Sigmoid colon (tissue), 4 donors: ENCODE measurements around the gene EPHB4.

Source experiments
- EP300 ChIP-seq, 4 donors: sonication (generic); formaldehyde crosslinking; IDR thresholded peaks; one replicate each; pipeline ENCODE4 v1.6.1; 2017; ENCODE audit warnings: antibody characterized with exemption in 4 of 4
- POLR2A ChIP-seq, 2 donors: fragments of 450-650 bp; IDR thresholded peaks; one replicate each; pipeline ENCODE4 v1.6.1; 2016; ENCODE audit warnings: antibody characterized with exemption in 2 of 2, mild to moderate bottlenecking in 2 of 2, moderate library complexity in 2 of 2
- POLR2AphosphoS5 ChIP-seq, 4 donors: sonication (generic); formaldehyde crosslinking; IDR thresholded peaks; one replicate each; pipeline ENCODE4 v1.6.1; 2017; ENCODE audit warnings: antibody characterized with exemption in 4 of 4
- TF ChIP-seq, protein P1 (sequence below), 4 experiments: fragments of 450-650 bp in 3 of 4; fragments of 200-600 bp in 1 of 4; IDR thresholded peaks; one replicate each; pipeline ENCODE4 v1.5.1; 2016 to 2019; ENCODE audit warnings: antibody characterized with exemption in 4 of 4, mild to moderate bottlenecking in 3 of 4, moderate library complexity in 2 of 4

GRCh38 chr7:100768784-100769183 is 58.5 kb downstream of the EPHB4 start:
- TF ChIP-seq, protein P1, sequence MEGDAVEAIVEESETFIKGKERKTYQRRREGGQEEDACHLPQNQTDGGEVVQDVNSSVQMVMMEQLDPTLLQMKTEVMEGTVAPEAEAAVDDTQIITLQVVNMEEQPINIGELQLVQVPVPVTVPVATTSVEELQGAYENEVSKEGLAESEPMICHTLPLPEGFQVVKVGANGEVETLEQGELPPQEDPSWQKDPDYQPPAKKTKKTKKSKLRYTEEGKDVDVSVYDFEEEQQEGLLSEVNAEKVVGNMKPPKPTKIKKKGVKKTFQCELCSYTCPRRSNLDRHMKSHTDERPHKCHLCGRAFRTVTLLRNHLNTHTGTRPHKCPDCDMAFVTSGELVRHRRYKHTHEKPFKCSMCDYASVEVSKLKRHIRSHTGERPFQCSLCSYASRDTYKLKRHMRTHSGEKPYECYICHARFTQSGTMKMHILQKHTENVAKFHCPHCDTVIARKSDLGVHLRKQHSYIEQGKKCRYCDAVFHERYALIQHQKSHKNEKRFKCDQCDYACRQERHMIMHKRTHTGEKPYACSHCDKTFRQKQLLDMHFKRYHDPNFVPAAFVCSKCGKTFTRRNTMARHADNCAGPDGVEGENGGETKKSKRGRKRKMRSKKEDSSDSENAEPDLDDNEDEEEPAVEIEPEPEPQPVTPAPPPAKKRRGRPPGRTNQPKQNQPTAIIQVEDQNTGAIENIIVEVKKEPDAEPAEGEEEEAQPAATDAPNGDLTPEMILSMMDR (IDR thresholded peaks at IDR 0.05): no peak
- TF ChIP-seq POLR2A (IDR thresholded peaks at IDR 0.05): no peak
- no peak for TF ChIP-seq POLR2AphosphoS5 (IDR thresholded peaks at IDR 0.05)
- no peak for TF ChIP-seq EP300 (IDR thresholded peaks at IDR 0.05)
